OCI-M1 (cell line): ENCODE data around the gene LIMCH1.
"Not testable (repeated sequence)": the region's sequence is repeated elsewhere in the genome, so short reads cannot be mapped to it uniquely, and the experiment has no call there.

Experiments used
- DNase-seq: peaks from one replicate; lab custom pipeline; 2025; lab: John Stamatoyannopoulos, UW

LIMCH1 gene

DNA sequence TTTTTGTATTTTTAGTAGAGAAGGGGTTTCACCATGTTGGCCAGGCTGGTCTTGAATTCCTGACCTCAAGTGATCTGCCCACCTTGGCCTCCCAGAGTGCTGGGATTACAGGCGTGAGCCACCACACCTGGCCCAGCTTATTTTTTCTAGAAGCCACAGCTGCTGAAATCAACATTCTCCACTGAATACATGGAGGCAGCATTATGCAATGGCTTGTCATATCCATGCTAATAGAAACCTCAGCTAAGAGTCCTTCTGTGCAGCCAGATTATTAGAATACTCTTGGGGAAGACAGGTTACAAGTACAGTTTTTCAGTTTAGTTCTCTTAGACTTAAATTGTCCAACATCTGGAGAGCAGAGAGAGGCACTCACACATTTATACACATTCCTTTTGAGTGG lies 104.8 kb downstream of the LIMCH1 start:
- not testable (repeated sequence) for DNase-seq

DNA sequence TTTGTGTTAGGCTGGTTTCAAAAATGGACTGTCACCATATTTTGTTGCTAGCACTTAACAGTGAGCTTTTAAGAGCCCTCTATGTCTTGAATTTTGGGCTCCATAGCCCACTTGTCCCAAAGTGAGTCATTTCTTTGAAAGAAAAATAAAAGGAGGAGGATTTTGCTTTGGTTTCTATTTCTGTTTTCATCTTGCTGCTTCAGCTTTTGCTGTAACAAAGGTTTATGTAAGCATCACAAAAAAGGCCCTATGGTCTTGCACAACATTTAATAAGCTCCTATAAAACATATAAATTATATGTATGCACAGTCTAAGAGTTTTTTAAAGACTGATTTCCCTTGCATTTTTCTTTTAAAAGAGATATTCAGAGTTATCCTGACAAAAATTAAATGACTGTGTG lies 105.4 kb downstream of the LIMCH1 start:
- DNase-seq, result no peak

DNA sequence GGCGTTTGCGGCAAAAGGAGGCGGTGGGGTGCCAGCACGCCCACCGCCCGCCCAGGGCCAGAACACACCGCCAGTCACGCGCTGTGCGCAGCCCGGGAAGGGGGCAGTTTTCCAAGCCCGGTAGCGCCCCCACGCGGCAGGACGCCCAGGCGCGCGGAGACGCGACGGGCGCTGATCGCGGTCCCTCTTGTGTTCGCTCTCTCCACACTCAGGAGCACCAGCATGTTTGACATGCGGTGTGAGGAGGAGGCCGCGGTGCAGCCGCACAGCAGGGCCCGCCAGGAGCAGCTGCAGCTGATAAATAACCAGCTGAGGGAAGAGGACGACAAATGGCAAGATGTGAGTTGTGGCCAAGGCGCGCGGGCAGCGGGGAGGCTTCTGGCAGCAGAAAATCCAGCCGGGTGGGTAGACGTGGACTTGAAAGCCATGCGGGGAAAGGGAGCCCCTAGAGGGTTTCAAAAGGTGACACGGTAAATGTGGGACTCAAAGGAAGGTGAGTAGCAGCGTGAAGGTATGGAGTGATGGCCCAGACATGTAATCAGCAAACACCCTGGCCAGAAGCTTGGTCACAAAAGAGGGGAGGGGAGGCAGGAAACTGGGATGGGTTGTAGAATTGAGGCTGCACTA lies 106.4 kb downstream of the LIMCH1 start:
- no peak for DNase-seq

DNA sequence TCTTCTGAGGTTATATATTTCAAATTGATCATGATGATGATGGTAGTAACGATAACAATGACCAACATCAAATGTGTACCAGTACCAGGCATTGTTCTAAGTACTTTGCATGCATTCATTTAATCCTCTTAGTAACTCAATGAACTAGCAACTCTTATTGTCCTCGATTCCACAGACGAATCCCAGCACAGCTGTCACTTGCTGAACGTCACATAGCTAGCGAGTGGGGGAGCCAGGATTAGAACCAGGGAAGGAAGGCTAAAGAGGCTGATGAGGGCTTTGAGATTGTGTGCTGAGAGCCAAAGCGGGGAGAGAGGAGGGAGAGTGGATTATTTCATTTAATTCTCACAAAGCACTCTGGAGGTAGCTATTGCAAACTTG lies 106.9 kb downstream of the LIMCH1 start:
- no peak for DNase-seq

DNA sequence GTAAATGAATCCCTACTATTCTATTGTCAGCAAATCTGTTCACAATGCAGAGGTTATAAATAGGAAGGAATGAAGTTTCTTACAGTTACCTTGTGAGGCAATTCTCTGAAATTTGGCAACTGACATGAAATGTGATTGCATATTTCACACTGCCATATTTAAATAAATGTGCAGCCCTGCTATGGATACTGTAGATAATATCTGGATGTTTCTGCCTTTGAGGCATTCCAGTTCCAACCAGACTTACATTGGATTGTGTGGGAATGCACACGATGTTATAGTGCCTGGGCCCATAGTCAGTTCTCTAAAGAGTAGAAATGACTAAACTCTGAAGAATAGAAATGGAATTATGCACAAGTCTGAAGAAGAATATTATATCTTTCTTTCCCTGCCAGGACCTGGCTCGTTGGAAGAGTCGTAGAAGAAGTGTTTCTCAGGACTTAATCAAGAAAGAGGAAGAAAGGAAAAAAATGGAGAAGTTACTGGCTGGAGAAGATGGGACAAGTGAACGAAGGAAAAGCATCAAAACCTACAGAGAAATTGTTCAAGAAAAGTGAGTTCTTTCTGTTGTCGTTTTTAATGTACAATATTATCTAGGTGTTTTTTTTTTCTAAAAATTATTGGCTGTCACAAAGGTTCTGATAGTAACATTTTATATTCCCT lies 107.9 kb downstream of the LIMCH1 start:
- DNase-seq, result peak; percentile 2

DNA sequence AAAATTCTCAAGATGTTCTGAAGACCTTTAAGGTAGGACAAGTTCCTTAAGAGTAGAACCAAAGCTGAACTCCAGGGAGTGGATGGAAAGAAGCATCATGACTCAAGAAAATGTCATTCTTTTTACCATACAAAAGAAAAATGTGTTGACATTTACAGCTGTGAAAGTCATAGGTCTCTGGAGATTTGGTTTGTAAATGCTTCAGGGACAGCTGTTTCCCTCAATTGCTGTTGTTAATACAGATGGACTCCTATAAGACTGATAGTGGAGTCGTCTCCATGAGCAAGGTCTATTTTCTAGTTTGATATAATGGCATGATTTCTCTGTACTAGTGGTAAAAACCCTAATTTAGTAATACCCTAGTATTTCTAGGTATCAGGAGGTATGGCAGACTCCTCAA lies 108.9 kb downstream of the LIMCH1 start:
- no peak for DNase-seq

DNA sequence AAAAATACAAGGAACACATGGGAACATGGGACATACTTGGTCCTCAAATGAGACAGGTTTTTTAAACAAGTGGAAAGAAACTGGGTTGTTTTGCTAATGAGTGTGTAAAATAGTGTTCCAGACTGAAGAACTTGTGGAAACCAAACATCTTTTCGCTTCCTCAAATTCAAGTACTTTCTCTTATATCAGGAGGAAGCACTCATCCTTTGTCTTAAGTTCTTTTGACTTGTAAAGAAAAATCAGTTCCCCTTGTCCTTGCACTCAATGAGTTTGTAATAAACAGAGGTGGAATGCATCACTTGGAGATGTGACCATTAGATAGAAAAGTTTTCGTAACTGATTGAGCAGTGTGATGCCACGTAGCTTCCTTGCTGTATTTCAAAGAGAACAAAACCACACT lies 109.4 kb downstream of the LIMCH1 start:
- no peak for DNase-seq

DNA sequence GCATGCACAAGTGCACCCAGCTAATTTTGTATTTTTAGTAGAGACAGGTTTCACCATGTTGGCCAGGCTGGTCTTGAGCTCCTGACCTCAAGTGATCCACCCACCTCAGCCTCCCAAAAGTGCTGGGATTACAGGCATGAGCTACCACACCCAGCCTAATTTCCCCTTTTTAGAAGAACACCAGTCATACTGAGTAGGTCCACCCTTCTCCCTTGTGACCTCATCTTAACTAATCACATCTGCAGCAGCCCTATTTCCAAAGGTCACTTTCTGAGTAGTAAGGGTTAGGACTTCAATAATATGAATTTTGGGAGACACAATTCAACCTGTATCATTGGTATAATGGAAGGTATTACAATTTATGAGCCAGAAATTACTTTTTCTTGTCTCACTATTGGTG lies 113.2 kb downstream of the LIMCH1 start:
- DNase-seq, result not testable (repeated sequence)

DNA sequence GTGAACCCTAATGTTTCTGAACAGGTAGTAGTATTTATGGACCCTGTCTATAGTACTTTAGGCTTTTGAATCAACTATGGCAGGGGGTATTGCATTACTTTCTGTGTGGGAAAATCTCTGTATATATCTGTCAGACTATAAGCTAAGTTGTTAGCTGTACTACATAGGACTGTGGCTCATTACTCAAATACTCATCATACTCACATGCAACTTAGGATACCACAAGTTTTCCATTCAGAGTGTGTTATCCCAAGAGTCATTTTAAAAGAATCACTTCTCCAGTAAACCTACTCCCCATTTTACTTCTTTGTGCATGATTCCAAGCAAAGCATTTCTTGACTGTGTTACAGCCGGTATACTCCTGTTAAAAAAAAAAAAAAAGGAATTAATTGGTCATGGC lies 115.0 kb downstream of the LIMCH1 start:
- no peak for DNase-seq

DNA sequence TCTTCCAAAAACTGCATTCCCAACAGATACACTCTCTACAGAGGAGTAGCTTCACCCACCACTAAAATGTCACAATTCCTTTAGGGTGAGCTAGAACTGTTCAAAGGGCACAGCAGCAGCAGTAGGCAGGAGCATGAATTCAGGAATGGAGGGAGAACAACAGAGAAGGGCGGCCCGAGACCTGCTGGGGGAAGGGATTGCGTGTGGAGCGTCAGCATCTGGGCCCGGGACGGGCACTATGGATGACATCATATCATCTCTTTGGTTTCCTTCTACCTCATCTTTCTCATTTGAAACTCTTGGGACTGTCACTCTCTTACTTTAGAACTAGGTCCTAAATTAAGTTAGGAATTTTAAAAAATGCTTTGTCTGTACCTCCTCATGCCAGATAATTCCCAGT lies 115.6 kb downstream of the LIMCH1 start:
- no peak for DNase-seq

DNA sequence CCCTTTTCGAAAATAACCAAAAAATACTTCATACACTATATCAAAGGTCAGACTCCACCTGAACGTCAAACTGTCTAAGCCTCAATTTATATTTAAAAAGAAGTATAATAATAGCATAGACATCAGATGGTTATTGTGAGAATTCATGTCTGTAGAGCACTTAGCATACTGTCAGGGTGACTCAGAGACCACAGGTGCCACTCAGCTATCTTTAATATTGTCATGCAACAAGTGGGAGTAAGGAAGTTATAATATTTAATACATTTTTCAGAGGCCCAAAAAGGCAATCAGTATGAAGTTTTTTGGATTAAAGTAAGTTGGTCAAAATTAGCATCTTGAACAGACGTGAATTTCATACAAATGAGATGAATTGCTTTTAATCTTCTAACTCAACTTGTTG lies 117.2 kb downstream of the LIMCH1 start:
- DNase-seq, result no peak

DNA sequence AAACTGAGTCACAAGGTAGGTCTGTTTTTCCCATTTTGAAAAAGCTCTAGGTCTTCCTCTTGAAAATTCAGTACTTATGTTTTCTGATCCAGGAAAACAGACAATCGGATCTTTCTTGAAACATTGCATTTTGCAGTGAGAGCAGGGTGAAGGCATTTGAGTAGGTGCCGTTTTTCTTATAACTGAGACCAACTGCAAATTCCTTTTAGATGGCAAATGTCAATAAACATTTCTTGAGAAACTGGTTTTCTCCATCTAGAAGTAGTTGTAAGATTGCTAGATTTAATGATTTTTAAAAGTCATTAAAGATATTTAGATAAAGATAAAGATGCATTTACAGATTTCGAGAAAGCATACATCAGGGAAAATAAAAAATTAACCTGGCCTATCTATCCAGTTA lies 118.1 kb downstream of the LIMCH1 start:
- no peak for DNase-seq

DNA sequence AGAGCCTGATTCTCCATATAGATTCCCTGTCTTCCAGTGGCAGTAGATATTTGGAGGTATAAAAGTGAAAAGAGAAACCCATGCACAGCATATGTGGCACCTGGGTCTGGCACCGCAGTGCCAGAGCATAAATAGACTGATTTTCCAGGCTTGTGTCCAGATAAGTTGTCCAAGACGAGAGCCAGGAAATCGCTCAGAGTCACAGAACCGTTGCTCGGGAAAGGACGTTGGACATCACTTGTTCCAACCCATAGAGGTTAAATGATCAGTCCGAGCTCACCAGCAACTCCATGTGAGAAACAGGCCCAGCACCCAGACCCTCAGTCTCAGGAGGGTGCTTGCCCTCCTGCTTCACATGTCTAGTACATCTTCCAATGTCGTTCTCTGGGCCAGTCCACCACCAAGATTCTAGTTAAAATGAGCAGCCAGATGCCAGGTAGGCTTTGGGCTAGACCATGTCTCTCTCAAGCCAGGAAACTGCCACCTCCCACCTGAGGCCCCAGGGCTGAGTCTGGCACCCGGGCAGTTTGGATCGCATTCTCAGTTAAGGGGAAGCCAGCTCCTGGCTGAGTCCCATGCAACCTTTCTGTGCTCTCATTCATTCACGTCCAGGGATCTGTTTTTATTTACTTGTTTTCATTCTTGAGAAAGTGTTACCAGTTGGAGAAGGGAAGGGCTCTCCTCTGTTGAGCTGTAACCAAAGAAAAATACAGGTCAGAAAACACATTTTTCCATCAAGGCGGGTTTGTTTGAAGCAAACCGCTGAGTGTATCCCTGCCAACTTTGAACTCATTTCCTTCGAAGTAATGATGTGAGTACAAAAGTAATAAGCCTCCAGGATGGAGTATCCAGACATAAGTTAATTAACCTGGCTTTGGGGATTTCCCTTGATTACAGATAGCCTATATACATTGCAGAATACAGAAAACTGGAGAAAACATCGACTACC lies 118.9 kb downstream of the LIMCH1 start:
- DNase-seq, result no peak

DNA sequence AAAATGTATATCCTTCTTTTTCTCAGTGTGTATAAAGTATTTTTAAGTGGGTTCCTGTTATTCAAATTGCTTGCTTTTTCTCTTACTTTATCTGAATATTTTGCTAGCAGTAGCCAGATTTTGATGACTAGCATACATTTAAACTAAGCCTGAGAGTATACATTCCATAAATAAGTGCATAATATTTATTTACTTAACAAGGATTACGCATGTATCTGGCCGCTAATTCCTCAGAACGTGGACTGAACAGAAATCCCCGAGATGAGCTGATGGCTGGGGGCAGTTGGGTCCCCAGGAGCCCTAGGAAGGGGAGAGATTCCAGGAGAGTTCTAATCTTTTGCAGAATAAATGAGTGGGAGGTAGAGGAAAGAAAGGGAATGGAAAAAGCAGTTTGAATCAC lies 119.6 kb downstream of the LIMCH1 start:
- DNase-seq, result no peak

DNA sequence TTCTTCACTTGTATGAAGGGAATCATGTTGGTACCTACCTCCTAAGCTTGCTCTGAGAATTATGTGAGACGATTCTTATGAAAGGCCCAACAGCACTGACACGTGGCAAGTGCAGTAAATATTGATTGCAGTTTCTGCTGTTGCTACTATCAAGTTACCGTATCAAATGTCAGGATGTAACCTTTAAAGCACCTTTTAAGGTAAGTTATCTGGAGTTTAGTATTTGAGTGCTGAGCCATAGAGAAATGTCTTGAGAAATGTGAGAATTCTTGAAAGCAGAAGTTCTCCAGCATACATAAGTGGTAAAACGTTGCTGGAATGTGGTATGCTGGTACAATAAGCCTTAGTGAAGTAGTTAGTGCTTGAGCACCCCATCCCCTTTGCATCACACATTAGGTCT lies 120.2 kb downstream of the LIMCH1 start:
- no peak for DNase-seq

DNA sequence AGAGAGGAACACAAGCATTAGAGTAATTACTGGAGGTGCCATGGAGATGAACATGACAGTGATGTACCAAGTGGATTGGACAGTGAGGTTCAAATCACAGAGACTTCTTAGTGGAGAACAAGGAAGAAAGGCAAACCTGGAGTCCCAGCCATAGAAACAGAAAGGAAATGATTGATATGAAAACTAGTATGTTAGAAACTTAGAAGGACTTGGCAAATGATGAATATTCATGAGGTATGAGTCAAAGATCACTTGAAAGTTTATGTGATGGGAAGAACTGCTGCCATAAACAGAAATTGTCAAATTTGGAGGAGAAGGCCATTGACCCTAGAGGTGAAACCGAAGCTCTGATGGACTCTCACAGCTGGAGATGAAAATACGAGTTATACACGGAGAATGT lies 122.4 kb downstream of the LIMCH1 start:
- no peak for DNase-seq

DNA sequence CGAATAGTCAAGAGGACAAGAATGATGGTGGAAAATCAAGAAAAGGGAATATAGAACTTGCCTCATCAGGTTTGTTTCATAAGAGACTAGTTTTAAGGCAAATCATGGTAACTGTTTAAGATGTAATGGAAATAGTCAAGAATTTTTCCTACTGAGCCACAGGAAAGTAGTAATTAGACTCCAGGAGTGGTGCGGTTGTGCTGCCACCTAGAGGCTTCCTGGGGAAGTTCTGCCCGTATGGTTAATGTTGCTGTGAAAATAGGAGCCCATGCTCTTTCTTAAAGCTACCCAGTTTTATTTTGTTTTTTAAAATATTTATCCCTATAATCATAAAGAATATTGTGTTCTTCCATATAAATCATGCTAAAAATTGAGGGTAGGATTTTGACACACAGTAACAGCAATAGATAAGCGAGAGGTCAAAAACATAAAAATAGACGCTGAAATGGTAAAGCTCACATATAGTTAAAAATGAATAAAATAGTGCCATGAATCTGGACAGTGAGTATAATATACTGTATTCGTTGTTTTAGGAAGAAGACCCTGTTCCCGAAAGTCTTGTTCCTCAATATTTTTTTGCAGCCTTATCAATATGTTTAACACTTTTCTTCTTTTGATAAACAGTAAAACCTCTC lies 123.6 kb downstream of the LIMCH1 start:
- DNase-seq, result peak; percentile 68

DNA sequence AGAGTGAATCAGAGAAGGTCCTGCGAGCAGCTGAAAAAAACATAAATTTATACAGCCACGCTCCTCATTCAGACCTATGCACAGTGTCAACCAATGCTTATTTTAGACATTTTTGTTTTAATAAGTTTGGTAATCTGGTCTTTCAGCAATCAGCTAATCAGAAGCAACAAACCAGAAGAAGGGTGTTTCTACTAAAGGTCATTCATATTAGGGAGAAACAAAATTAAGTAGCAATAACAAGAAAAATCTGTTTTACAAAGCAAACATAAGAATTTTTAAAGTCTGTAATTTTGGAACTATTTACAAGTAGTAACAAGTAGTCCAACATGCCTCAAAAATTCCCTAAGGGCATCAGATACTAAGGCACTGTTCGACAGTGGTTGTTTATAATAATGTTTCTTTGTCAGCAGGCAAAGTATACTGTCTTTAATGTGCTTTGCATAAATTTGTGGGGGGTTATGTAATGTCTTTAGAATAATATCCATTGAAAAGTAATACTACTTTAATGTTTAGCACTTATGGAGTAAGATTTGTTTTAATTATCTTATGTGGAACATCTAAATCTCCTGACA lies 127.8 kb downstream of the LIMCH1 start:
- DNase-seq, result no peak

DNA sequence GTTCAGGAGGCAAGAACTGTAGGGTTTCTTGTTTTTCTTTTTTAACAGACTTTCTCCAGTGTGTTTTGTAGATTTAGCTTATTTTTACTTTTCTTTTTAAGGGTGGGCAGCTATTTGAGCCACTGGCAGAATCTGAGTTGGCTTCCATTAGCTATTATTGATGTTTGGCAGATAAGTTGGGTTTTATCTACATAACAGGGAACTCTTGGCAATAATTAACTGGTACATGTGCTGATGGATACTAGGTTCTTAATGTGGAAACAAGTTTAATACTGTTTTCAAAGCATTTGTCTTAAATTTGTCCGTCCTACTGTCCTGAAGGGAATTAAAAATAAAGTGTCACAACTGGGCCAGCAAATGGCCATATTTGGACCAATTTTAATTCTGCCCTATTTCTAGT lies 130.1 kb downstream of the LIMCH1 start:
- DNase-seq, result no peak

DNA sequence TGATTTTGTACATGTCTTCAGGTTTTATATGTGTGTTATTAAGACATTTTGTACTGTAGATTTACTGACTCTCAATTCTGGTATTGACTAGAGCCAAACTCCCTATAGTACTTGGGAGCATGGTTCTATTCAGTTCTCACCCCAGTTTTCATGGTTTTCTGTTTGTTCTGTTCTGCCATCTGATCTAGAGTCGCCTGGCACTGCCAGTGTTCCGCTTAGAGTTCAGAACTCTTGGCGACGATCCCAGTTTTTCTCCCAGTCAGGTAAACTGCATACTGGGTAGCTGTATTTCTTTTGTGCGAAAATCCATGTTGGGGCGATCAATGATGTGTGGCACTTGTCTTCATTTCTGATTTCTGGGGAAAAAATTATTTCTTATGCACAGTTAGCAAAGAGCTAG lies 132.6 kb downstream of the LIMCH1 start:
- no peak for DNase-seq

DNA sequence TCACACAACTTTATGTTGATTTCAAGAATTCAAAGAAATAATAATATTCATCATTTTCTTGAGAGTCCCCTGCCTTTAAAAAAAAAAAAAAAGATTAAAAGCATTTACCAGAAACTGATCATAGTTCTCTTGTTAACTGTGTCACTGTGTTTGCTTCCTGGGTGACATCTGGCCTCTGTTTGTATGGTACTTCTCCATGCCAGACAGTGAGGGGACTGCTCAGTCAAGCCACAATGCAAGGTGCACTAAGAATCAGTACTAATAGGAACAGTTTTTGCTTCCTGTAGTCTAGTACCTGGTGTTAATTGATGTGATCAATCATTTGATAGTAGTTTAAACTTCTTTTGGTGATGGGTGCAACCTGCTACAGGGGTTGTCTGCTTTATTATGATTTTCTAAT lies 133.0 kb downstream of the LIMCH1 start:
- DNase-seq, result no peak

DNA sequence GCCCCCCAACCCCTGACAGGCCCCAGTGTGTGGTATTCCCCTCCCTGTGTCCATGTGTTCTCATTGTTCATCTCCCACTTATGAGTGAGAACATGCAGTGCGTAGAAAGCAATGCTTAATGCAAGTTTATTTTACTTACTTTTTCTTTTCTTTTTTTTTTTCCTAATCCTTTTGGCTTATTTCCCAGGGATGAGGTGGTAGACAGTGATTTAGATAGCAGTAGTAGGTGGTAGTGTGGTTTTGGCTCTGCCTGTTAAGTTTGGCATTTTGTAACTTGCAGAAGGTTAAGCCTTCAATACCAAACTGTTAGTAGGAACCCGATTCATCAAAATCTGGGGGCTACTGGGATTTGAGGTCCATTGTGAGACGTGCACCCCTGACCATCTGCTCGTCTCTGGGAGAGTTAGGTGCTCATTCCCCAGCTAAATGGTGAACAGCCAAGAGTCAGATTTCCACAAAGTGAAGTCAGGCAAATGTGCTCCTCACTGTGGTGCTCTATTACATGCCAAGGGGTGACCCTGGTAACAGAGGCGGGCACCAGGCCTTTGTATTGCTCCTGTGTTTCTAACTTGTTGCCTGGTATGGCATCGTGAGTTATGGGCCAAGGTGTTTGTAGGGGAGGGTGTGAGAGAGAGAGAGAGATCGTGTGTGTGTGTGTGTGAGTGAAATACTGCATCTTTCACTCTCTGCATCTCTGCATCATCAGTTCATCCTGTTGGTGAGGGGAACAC lies 140.3 kb downstream of the LIMCH1 start:
- DNase-seq, result no peak
